C4-2B (cell line): ENCODE data around the gene EPHB4.
"Not testable (repeated sequence)": the region's sequence is repeated elsewhere in the genome, so short reads cannot be mapped to it uniquely, and the experiment has no call there.

Source experiments
- H3K27ac ChIP-seq: fragments of 450-650 bp; 2 replicates; pipeline ENCODE4 v1.5.1; 2017
- CTCF ChIP-seq: fragments of 450-650 bp; conservative IDR thresholded peaks from 2 replicates; pipeline ENCODE4 v1.5.1; 2017; ENCODE audit warnings: mild to moderate bottlenecking
- ZFX ChIP-seq: fragments of 450-650 bp; IDR thresholded peaks from 2 replicates; pipeline ENCODE4 v1.6.1; 2017

The EPHB4 gene

GRCh38 chr7:100861616-100861985 lies 34.3 kb upstream of the EPHB4 start:
- no peak overlapping the region for H3K27ac ChIP-seq
- TF ChIP-seq ZFX (no peak), CTCF (no peak)

GRCh38 chr7:100860702-100861615 lies 33.6 kb upstream of the EPHB4 start:
- no peak overlapping the region for H3K27ac ChIP-seq
- no peak for TF ChIP-seq CTCF

- TF ChIP-seq ZFX (no peak), CTCF (no peak)
- no peak overlapping the region for H3K27ac ChIP-seq
Measured at GRCh38 chr7:100859856-100860255, 32.5 kb upstream of the EPHB4 start.

- H3K27ac ChIP-seq: no peak overlapping the region
- TF ChIP-seq ZFX: no peak
- no peak for TF ChIP-seq CTCF
Measured at GRCh38 chr7:100856871-100857282, 29.6 kb upstream of the EPHB4 start.

GRCh38 chr7:100855515-100855914 lies 28.2 kb upstream of the EPHB4 start:
- H3K27ac ChIP-seq: no peak overlapping the region
- TF ChIP-seq ZFX: no peak
- no peak for TF ChIP-seq CTCF

- H3K27ac ChIP-seq: not testable (repeated sequence)
Measured at GRCh38 chr7:100854899-100855298, 27.6 kb upstream of the EPHB4 start.

- H3K27ac ChIP-seq: no peak overlapping the region
- TF ChIP-seq CTCF (no peak), ZFX (no peak)
Measured at GRCh38 chr7:100854146-100854895, 27.0 kb upstream of the EPHB4 start.
